ENCODE data around the gene RNF214. TPM values are rescaled to one million over a fixed set of nuclear protein-coding genes. Genes with fewer than 3 reads are reported as not detected.

The RNF214 gene
- total RNA-seq, 1 donor from 2014 or later, result 13.1 TPM

DNA sequence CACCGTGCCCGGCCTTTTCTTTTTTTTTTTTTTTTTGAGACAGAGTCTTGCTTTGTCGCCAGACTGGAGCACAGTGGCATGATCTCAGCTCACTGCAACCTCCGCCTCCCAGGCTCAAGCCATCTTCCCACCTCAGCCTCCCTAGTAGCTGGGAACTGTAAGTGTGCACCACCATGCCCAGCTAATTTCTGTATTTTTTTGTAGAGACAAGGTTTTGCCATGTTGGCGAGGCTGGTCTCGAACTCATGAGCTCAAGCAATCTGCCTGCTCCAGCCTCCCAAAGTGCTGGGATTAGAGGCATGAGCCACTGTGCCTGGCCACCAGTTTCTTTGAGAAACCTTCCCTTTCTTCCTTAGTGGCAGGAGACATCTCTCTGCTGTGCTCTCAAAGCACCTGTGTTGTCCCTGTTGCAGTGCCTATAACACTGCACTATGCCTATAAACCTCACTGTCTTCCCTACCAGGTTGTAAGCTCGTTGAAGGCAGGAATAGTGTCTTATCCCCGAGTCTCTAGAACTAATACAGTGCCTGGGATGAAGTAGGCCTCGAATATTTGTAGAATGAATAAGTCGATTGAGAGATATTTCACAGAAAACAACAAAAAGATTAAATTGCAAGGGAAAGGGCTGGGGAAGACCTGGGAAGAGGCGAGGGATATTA, 19.6 kb upstream of the RNF214 start:
- no peak for DNase-seq (ENCODE audit: extremely low read depth, low read depth, low spot score)

DNA sequence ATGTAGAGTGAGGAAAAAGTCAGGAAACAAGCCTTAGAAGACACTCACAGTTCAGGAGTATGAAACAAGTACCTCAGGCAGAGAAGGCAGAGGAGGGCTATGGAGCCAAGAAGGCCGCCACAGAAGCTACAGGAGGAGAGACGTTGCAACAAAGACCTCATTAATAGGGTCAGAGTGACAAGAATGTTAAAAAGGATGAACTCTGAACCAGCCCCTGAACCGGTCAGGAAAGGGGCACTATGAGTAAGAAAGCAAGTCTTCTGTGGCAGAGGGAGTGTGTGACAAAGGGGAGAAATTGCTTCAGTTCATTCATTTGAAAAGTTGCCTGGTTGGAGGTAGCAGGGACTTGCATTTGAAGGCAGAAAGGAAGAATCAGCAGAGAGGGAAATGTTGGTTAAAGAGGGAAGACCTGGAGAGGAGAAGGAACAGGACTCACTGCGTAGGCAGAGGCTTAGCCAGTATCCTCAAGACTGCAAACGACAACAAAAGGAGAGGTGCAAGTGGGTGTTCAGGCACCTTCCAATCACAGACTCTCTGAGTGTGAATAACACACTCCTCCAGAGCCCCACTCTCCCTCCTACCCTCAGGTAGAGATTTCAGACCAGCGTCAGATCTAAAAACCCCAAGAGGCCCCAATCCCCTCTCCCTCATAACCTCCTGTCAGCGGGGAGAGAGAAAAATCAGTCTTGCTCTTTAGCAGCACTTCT, 17.9 kb upstream of the RNF214 start:
- DNase-seq (ENCODE audit: extremely low read depth, low read depth, low spot score), result no peak

DNA sequence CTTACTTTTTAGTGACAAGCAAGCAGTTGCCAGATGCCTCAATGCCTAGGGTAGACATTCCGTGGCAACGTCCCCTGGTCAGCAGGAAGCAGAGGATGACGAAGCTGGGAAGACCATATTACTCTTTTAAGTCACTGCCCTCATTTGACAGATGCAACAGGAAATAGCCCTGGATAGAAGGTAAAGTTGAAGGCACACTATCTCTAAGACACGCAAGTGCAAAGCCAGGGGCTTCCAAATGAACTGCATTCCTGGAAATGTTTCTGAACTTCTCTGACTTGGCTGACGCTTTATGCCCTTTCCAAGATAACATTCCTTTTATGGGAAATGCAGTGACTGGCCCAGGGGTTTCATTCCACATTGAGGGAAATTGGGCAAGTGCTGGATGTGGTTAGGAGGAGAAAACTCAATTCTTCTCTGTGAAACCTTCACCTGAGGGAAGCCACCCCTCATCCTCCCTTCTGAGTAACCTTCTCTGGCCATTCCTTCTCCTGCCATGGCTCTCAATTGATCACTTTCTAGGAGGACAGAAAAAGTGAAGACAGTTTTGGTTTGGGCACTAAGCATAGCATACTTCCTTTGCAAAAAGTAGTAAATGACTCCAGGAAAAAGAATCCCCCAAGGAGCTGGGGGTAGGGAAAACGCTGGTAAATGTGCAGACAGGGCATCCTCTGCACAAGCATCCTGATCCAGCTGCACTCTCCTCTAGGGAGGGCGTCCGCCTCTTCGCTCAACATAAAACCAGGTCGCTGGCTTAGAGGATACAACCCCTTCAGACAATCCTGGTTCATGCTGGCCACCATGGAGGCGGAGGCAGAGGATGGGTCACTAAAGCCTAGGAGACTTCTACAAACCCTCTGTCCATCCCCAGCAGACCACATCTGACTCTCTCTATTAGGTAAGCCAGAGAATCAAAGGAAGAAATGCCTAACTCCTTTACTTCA, 15.1 kb upstream of the RNF214 start:
- no peak for DNase-seq (ENCODE audit: extremely low read depth, low read depth, low spot score)

DNA sequence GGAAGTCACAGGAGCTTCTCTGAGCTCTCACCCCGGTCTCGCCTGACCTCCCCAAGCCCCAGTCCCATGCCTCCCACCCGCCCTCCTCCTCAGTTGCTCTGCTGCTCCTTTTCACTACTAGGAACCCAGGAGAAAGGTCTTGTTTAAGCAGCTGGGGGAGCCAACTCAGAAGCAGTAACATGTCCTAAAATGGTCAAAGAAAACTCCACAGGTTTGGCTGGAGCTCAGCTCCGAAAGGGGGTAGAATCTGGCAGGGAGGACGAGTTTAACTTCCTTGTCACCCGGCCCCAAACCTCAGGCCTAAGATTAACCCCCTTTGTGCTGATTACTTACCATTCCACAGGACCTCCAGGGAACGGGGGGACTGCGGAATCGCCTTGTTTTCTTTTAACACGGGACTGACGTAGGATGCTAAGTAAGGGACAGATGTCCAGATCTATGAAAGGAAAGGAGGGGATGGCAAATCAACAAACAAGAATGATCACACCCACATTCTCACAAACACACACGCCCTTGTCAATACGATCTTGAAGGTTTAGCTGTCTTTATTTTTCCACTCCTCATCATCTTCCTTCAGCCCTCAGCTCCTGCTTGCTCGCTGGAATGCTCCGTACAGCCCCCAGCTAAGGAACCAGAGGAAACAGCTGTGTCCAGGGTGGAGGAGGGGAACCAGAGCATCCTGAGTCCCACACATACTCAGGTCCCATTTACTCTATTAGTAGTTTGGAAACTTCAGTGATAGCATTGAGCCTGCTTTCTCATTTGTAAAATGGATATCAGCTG, 14.1 kb upstream of the RNF214 start:
- no peak for DNase-seq (ENCODE audit: extremely low read depth, low read depth, low spot score)

DNA sequence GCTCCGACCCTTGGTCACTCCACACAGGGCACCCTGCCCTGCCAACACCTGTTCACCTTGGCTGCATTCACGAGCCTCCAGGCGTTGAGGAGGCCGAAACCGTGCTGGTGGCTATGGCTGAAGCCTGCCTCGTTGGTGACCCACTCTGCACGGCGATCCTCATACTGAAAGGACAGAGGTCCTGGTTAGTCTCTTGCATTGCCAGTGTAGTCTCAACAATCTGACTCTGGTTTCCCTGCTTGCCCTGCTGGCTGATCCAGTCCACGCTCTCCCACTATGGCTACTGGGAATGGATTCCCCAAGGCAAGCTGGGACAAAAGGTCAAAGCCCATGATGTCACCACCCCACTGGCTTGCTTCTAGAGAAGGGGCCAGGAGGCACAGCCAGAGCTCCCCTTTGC, 13.5 kb upstream of the RNF214 start:
- no peak for DNase-seq (ENCODE audit: extremely low read depth, low read depth, low spot score)

DNA sequence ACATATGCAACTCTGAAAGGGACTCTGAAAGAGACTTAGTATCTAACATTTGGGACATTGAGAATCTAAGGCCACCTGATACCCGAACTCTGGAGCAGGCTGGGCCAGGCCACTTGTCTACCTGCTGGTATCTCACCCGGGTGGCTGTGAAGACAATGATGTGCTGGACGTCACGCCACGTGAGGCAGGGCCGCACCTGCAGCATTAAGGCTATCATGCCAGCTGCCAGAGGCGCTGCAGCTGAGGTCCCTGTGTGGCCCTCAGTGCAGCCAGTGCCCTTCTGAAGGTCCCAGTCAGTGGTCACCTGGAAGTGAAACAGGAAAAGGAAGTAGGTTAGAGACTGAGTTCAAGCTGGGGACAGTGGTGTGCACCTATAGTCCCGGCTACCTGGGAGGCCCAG, 13.0 kb upstream of the RNF214 start:
- no peak for DNase-seq (ENCODE audit: extremely low read depth, low read depth, low spot score)

DNA sequence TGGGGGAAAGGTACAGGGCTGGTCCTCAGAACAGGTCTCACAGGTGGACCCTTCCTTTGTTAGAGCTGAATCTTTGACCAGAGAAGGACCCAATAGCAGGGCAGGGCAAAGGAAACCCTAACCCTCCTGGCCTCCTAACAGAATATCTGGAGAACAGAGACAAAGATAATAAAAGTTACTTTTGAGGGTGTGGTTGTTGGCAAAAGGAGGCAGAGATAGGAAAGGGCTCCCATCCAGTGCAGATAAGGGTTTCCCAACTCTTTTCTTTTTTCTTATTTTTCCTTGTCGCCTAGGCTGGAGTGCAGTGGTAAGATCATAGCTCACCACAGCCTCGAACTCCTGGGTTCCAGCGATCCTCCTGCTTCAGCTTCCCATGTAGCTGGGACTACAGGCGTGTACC, 12.5 kb upstream of the RNF214 start:
- DNase-seq (ENCODE audit: extremely low read depth, low read depth, low spot score), result no peak

DNA sequence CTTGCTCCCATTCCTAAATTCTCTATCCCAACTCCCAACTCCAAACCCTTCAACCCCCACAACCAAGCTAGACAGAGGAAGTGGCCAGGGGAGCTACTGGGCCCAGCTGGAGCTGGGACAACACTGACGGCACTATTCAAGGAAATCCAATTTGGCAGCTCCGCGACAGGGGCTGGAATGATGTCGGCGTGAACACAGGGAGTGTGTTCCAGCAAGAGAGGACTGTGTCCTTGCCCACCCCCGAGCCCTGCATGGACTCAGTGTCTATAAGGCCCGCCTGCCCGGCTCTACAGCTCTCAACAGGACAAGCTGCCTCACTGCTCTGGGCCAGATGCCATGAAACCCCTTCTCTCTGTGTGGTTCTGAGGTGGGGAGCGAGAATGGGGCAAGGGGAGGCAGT, 11.9 kb upstream of the RNF214 start:
- no peak for DNase-seq (ENCODE audit: extremely low read depth, low read depth, low spot score)

DNA sequence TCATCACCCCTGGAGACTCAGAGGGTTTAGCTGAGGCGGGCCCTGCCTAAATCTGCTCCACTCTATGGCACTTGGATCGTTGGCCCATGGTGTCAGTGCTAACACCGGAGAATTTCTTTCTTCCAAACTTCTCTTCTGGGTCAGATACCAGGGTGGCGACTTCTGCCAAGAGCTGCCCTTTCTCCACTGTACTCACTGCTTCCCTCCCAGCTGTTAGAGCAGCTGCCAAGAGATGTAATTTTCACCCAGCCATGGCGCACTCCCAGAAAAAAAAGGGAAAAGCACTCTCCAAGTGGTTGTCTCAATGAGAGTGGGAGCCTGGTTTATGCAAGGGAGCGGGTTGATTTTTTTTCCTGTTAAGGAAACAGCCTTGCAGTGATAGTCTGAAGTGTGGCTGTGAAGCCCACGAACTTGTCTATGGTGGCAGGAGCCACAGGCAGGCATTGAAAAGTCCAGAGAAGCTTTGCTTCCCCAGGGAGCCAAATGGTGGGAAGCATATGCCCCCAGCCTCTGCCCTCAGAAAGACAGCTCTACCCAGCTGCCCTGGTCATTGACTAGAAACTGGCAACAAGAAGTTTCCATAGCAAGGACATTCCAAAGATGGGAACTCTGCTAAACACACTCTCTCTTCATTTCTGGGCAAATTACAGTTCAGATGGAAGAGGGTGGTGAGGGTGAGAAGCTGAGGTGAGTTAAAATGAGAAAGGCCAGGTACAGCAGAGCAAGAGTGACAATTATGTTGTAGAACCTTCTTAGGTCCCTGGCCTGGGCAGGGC, 11.3 kb upstream of the RNF214 start:
- DNase-seq (ENCODE audit: extremely low read depth, low read depth, low spot score), result no peak

DNA sequence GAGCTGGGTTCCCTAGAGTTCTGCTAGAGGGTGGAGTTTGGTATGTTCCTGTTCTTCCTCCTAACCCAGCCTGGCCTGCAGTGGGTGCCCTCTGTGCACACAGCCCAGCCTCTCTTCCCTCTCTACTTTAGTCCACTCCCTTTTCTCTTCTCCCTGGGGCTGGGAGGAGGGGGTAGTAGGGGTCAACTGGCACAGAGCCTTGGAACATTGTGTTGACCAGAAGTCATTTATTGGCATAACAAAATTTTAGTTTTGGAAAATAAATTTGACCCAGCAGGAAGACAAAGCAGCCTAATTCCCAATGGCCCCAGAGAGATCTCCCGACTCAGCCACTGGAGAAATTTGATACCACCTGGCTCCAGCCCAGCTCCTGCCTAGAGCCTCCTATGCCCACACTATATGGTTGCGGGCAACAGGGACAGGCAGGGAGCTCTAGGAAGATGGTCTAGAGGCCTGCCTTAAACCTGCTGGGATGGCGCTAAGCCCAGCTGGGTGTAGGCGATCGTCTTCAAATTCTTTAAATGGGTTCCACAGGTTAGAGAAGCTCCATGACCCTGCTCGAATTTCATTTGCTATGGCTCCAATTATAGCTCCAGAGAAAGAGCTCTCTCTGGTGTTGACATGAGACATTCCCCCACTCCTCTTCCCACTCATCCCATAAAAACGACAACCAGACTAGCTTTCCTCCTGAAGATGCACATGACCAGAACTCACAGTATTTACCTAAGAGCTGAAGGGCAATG, 10.5 kb upstream of the RNF214 start:
- DNase-seq (ENCODE audit: extremely low read depth, low read depth, low spot score), result no peak

DNA sequence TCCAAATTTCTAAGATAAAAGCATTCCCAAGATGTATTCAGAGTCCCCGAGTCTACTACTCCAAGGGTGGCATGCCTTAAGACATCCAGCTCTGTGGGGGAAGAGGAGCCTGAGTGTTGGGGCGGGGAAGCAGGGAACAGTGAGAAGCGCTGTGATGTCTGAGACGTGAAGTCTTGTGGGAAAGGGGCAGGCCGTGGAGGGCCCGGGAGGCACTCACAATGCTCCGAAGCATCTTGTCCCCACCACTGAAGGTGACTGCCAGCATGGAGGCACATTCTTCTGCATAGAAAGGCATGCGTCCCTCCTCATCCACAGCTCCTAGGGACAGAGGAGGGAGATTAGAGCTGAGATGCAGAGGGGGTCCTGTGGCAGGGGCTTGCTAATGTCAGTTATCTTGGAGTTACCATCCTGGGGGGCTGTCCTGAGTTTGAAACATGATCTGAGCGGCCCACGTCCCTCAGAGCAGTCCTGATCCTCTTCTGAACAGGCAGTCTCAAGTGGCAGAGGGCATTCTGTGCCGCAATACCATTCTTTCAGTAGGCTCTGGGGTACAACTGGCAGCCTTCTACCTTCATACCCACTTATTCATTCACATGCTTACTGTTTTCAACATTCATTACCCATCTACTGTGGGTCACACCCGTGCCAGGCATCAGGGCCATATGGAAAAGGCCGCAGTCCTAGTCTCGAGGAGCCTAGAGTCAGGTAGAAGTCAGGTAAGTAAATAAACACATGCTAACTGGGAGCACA, 9.3 kb upstream of the RNF214 start:
- DNase-seq (ENCODE audit: extremely low read depth, low read depth, low spot score), result no peak

DNA sequence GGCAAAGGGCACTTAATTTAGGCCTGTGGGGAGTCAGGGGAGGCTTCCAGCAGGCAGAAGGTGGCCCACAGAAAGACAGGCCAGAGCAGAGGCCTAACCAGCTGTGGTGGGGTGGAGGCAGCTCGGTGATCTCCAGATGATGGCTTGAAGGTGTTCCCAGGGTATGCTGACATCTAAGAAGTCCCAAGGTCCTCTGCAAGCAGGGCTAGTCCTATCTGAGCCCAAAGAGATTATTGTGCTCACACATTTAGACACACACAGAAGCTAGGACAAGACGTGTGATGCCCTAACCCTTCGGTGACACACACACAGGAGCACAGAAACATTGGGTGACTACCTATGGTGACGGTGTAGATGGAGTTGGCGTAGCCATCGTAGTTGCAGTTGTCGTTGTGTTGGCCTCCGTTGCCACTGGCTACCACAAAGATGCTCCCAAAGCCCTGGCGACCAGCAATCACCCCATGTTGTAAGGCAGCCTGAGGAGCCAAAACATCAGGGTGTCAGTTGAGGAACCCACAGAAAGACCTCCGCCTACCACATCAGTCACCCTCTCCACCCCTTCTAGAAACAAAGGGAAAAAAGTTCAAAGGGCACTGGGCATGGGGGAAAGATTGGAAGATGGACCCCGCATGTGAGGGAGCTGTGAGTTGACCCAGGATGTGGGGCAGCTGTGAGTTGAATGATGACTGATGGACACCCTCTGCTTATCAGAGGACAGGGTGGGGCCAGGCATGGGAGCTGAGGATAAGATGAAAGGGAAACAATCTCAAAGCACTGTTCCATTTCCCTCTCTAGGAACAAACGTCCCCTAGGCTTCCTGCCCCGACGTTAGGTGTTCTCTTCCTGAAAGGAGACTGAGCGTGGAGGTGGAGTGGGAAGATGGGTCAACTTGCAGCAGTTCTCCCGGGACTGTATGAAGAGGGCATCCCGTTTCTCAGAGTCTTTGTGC, 8.5 kb upstream of the RNF214 start:
- DNase-seq (ENCODE audit: extremely low read depth, low read depth, low spot score), result no peak

DNA sequence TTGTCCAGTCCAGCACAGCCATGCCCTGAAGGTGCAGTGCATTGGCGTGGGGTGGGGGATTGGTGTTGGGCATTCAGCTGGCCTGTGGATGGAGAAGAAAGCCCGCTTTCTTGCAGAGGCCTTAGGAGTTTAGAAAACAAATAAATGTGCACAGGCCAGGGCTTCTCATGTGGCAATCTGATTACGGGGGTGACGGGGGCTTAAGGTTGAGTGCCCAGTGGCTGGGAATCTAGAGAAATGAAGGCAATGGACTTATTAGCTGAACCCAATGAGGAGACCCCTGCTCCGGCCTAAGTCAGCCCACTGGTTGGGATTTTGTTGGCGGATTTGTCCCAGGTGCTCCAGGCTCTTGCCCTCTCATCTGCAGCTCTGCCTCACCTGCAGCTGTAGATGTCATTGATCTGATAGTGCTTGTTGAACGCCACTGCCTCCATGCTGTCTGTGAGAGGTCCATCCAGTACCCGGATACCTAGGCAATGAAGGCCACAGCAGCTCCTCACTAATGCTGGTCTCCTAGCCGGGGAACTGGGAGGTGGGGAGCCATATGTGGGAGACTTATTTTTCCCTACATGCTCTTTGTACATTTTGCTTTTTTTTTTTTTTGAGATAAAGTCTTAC, 6.8 kb upstream of the RNF214 start:
- no peak for DNase-seq (ENCODE audit: extremely low read depth, low read depth, low spot score)

DNA sequence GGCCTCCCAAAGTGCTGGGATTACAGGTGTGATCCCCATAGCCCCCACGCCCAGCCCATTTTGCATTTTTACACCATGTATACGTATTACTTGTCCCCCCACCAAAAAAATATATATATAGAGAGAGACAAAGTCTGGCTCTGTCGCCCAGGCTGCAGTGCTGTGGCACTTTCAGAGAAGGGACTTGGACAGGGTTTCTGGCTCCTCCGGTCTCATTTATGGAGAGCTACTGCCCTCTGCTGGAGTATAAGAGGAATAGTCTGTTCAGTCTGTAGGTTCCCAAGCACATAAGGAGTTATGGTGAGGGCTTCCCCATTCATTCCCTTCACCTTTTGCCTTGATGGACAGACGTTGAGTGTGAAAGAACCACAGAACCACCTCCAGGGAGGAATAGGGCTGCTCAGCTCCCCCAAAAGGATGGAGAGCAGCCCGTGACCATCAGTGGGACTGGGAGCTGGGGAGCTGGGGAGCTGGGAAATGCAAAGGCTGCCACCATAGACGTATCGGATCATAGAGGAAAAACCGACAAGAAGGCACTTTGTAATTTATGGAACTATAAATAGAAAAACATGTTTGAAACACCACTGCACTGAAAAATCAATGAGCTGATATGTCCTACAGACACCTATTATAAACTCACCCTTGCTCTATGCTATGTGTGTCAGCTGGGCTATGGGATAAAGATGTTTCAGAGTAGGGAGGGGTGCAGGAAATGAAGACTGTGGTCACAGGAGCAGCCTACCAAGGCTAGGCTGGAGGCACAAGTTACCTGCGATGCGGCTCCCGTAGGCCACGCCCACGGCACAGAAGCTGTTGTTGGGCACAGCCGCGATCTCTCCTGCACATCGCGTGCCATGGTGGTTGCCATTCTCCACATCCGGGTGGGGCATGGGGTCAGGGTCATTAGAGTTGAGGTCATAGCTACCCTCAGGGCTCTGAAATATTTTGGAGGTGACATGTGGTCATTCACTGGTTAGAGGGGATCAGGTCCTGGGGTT, 5.8 kb upstream of the RNF214 start:
- peak; percentile 50 for DNase-seq (ENCODE audit: extremely low read depth, low read depth, low spot score)

DNA sequence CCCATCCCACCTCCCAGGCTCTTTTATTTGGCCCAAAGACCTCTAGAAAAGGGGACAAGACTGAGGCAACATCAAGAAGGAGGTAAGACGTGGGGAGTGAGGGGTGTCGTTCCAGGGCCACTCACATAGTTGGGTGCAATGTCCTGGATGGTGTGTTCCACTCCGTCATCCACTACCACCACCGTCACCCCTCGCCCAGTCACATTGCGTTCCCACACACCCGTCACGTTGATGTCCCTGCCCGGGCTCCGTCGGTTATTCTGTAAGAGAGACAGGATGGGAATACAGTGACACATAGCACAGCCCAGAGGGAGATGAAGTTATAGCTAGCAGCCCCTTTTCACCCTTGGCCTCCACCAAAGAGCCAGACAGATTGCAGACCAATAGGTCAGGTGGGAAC, 4.4 kb upstream of the RNF214 start:
- no peak for DNase-seq (ENCODE audit: extremely low read depth, low read depth, low spot score)

DNA sequence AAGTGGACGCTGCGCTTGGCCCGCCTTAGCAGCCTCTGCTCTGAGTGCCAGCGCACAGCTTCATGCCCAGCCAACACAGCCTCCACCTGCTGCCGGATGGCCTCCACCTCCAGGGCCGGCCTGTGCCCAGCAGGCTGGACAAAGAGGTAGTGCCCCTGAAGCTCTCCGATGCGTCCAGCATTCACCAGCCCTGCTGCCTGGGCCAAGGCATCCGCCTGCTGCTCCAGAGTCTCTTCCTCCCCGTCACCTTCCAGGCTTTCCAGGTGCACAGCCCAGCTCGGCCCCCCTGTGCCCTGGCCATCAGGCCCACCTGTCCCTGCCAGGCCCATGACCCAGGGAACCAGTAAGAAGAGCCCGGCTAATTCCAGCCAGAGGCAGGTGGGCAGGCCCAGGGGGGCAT, 3.1 kb upstream of the RNF214 start:
- DNase-seq (ENCODE audit: extremely low read depth, low read depth, low spot score), result no peak

Data from glomerular endothelial cell (primary cell).